ENCODE data around the gene NUDT13. TPM values are rescaled to one million over a fixed set of nuclear protein-coding genes. Genes with fewer than 3 reads are reported as not detected.

The NUDT13 gene
- total RNA-seq, 1 experiment from 2014 or later: 1.8 TPM

- no peak for TF ChIP-seq CTCF (IDR thresholded peaks at IDR 0.05; ENCODE audit: unreplicated experiment)
- Mint-ChIP-seq H3K9me3 (ENCODE audit: unreplicated experiment) (no peaks in the 10 kb centered on the region), H3K4me1 (ENCODE audit: insufficient read depth, unreplicated experiment) (no peaks in the 10 kb centered on the region), H3K27ac (ENCODE audit: low read depth, unreplicated experiment) (no peak overlapping the region), H3K27me3 (ENCODE audit: insufficient read depth, unreplicated experiment) (no peaks in the 10 kb centered on the region), H3K4me3 (ENCODE audit: unreplicated experiment) (no peak overlapping the region), H3K36me3 (ENCODE audit: insufficient read depth, unreplicated experiment) (peaks cover 14% of the 10 kb centered on the region)
- DNase-seq (ENCODE audit: unreplicated experiment): no peak
- intact Hi-C loops (cut with micrococcal nuclease): no loop called here
- ChIA-PET POLR2A (interaction anchor here (0.6 to 0.8 kb wide), 4 partner anchors 34 to 312 kb away, joined by 3 to 5 read pairs (median 4); partner anchors contain the start of gene DNAJC9), CTCF (interaction anchor here (1.6 kb wide), 1 partner anchor 16 kb away, joined by 4 read pairs; no protein-coding TSS in a partner anchor)
- BruUV-seq (replicated peaks): no TSS peak
Observed at GRCh38 chr10:73174148-73174925, 64.1 kb downstream of the NUDT13 start.

Other genes starting within 250 kb of the NUDT13 start
- not detected in 2 replicates for gene OIT3, start 216.7 kb upstream of the NUDT13 start, total RNA-seq (2022)
- gene PLA2G12B, start 155.6 kb upstream of the NUDT13 start, total RNA-seq (2022): not detected in 2 replicates
- gene P4HA1, start 13.6 kb upstream of the NUDT13 start, total RNA-seq (2022): 23.9 and 25.2 TPM in 2 replicates
- gene ECD, start 57.6 kb downstream of the NUDT13 start, total RNA-seq (2022): 29.9 and 31.5 TPM in 2 replicates
- 22.8 and 27.7 TPM in 2 replicates for gene FAM149B1, start 57.7 kb downstream of the NUDT13 start, total RNA-seq (2022)
- gene DNAJC9, start 136.8 kb downstream of the NUDT13 start, total RNA-seq (2022): 33.1 and 35.1 TPM in 2 replicates
- gene MRPS16, start 142.2 kb downstream of the NUDT13 start, total RNA-seq (2022): 203 and 247 TPM in 2 replicates
- 1.5 and 2.9 TPM in 2 replicates for gene CFAP70, start 248.4 kb downstream of the NUDT13 start, total RNA-seq (2022)

All from MCF 10A (cell line).